Coronary artery (tissue), 2 donors: ENCODE measurements around the gene RGN.

Experiments used
- DNase-seq: peaks from one replicate; pipeline ENCODE4 v3.0.0-alpha.2; 2017; ENCODE audit warnings: low spot score
- H3K27ac ChIP-seq, 2 donors: fragments of 200-600 bp; sonication (generic); one replicate each; pipeline ENCODE4 v1.5.1; 2016 to 2019
- H3K4me3 ChIP-seq: fragments of 200-600 bp; sonication (generic); 2 replicates; pipeline ENCODE4 v1.5.1; 2016; ENCODE audit warnings: mild to moderate bottlenecking, moderate library complexity
- CTCF ChIP-seq: fragments of 200-600 bp; sonication (generic); IDR thresholded peaks from one replicate; pipeline ENCODE4 v1.5.1; 2019; ENCODE audit warnings: antibody characterized with exemption

RGN gene

GRCh38 chrX:47063179-47063578, 15.1 kb upstream of the RGN start:
- TF ChIP-seq CTCF = no peak
- Histone ChIP-seq H3K27ac (no peak overlapping the region), H3K4me3 (no peak overlapping the region)
- no peak for DNase-seq

DNA sequence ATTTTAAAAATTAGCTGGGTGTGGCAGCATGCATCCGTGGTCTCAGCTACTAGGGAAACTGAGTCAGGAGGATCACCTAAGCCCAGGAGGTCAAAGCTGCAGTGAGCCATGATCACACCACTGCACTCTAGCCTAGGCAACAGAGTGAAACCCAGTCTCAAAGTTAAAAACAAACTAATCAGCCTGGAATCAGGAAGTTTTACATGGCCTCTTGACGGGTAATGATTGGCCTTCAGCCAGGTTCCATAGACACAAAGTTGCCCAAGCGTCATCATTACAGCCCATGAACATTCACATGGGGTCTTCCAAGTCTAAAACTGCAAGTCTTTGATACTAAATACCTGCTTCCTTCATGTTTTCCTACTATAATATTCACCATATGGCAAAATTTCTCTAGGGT, 10.0 kb upstream of the RGN start:
- Histone ChIP-seq H3K27ac (no peak overlapping the region), H3K4me3 (no peak overlapping the region)
- no peak for TF ChIP-seq CTCF
- DNase-seq = no peak

DNA sequence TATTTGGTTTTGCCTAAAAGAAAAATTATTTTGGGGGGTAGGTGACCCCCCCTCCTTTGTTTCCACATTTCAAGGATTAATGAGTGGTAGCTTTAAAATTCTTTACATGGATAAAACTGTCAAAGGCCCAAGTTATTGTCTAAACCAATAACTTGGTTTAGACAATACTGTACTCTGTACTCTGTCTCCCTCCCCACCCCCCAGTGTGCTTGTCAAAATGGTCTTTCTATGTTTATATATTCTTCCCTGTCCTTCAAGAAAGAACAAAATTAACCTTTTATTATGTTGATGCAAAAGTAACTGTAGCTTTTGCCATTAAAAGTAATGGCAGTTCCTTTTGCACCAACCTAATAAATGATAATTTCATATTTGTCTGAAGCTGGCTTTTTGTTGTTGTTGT, 9.5 kb upstream of the RGN start:
- TF ChIP-seq CTCF = no peak

DNA sequence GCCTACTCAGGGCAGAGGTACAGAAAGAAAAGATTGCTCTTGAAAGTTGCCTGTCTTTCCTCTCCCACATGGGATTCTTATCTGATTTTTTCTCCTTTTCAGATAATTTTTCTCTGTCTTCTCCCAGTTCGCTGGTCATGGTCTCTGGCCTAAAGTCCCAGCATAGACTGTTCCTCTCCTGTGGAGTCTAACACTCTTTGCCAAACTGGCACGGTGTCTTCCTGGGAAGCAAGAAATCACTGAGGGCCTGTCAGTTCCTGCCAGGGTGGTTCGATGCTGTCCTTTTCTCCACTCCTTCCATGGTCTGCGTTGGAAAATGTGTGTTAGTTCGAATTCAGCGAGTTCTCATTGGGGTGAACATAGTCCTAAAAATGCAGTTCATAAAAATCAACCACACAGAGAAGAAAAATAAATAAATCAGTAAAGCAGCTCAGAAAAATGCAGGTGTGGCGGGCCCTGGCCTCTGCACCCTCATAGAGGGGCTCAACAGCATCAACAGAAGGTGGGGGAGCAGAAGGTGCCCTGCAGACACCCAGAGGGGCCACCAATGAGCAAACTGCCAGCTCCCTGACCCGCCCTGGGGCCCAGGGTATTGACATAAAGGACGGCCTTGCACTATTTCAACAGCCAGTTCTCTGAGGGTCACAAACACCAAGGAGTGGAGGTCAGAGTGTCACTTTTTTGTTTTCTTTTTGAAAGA, 2.1 kb downstream of the RGN start:
- no peak for TF ChIP-seq CTCF
- no peak overlapping the region for H3K4me3 ChIP-seq
- no peak overlapping the region for H3K27ac ChIP-seq
- DNase-seq = no peak

More for the DNA sequence above, 9.5 kb upstream of the RGN start:
- Histone ChIP-seq H3K27ac (no peak overlapping the region), H3K4me3 (no peak overlapping the region)
- no peak for DNase-seq

GRCh38 chrX:47080915-47081236, 2.6 kb downstream of the RGN start:
- no peak for DNase-seq
- Histone ChIP-seq H3K27ac (no peak overlapping the region), H3K4me3 (no peak overlapping the region)
- no peak for TF ChIP-seq CTCF

DNA sequence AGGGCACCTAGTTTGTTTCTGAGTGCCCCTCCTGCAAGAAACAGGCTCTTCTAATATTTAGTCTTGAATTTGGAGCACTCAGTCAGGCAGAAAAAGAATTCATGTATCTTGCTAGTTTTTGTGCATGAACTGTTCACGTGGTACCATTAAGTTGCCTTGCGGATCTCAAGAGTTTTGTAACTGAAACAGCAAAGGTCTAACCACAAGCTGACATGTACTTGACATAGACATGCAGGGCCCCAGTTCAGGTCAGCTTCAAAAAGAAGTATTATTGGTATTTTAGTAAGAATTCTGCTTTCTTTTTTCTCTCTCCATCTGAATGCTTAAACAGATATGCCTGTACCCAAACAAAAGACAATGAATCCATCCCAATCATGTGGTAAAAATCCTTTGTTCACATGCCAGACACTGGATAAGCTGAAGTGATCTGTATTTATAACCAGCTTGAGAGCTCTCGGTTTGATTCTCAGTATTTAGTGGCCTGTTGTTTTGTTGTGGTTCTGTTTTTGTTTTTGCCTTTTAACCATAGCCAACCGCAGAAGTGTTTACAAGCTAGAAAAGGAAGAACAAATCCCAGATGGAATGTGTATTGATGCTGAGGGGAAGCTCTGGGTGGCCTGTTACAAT, 13.0 kb downstream of the RGN start:
- DNase-seq = no peak
- TF ChIP-seq CTCF = no peak
- Histone ChIP-seq H3K4me3 (no peak overlapping the region), H3K27ac (no peak overlapping the region)

GRCh38 chrX:47093248-47093647, 15.0 kb downstream of the RGN start:
- no peak for TF ChIP-seq CTCF
- no peak overlapping the region for H3K27ac ChIP-seq
- no peak overlapping the region for H3K4me3 ChIP-seq
- no peak for DNase-seq
